HepG2 (cell line): Measurements from ENCODE around the gene ETF1. TPM values are rescaled to one million over a fixed set of nuclear protein-coding genes. Genes with fewer than 3 reads are reported as not detected.

Experiments used
- ARID2 ChIP-seq: sonication (generic); formaldehyde crosslinking; IDR thresholded peaks from 2 replicates; pipeline ENCODE4 v1.8.1; 2022; ENCODE audit warnings: mild to moderate bottlenecking, missing genetic modification reagents, borderline replicate concordance
- ARNT2 ChIP-seq: sonication (generic); formaldehyde crosslinking; IDR thresholded peaks from 2 replicates; pipeline ENCODE4 v1.8.0; 2022; ENCODE audit warnings: mild to moderate bottlenecking, low read depth, missing genetic modification reagents, moderate library complexity
- BATF2 ChIP-seq: sonication (generic); formaldehyde crosslinking; IDR thresholded peaks from 2 replicates; pipeline ENCODE4 v1.8.0; 2022; ENCODE audit warnings: mild to moderate bottlenecking, missing genetic modification reagents, moderate library complexity
- MLLT10 ChIP-seq: sonication (generic); formaldehyde crosslinking; IDR thresholded peaks from 2 replicates; pipeline ENCODE4 v1.4.0; 2020; ENCODE audit warnings: missing genetic modification reagents
- NONO ChIP-seq, 2 experiments: fragments of 450-650 bp in 1 of 2; sonication (generic) in 1 of 2; formaldehyde crosslinking in 1 of 2; IDR thresholded peaks in 1 of 2; conservative IDR thresholded peaks in 1 of 2; 2 replicates each; pipeline versions ENCODE4 v1.6.1 to v1.8.0; 2017 to 2022; ENCODE audit warnings: mild to moderate bottlenecking in 1 of 2, missing genetic modification reagents in 1 of 2, moderate library complexity in 1 of 2
- POLR2AphosphoS5 ChIP-seq: IDR thresholded peaks from 2 replicates; pipeline ENCODE4 v1.6.1; 2012; ENCODE audit warnings: low read depth, low read length
- TRAFD1 ChIP-seq: sonication (generic); formaldehyde crosslinking; IDR thresholded peaks from 2 replicates; pipeline ENCODE4 v1.5.1; 2020; ENCODE audit warnings: missing genetic modification reagents, mild to moderate bottlenecking, borderline replicate concordance
- UBTF ChIP-seq: sonication (generic); formaldehyde crosslinking; IDR thresholded peaks from 2 replicates; pipeline ENCODE4 v1.4.0; 2020; ENCODE audit warnings: mild to moderate bottlenecking, missing genetic modification reagents
- ZBTB1 ChIP-seq: sonication (generic); formaldehyde crosslinking; IDR thresholded peaks from 2 replicates; pipeline ENCODE4 v1.4.0; 2020; ENCODE audit warnings: missing genetic modification reagents, borderline replicate concordance
- ZNF142 ChIP-seq: sonication (generic); formaldehyde crosslinking; IDR thresholded peaks from 2 replicates; pipeline ENCODE4 v1.4.0; 2020; ENCODE audit warnings: missing genetic modification reagents
- ZNF180 ChIP-seq: sonication (generic); formaldehyde crosslinking; IDR thresholded peaks from 2 replicates; pipeline ENCODE4 v1.4.0; 2020; ENCODE audit warnings: low read depth, missing genetic modification reagents, borderline replicate concordance
- ZNF24 ChIP-seq: fragments of 450-650 bp; IDR thresholded peaks from 2 replicates; pipeline ENCODE4 v1.6.1; 2017; ENCODE audit warnings: antibody characterized with exemption, mild to moderate bottlenecking
- ZNF34 ChIP-seq: sonication (generic); formaldehyde crosslinking; IDR thresholded peaks from 2 replicates; pipeline ENCODE4 v1.4.0; 2020; ENCODE audit warnings: mild to moderate bottlenecking, missing genetic modification reagents, borderline replicate concordance
- ZNF382 ChIP-seq: sonication (generic); formaldehyde crosslinking; IDR thresholded peaks from 2 replicates; pipeline ENCODE4 v1.5.0; 2020; ENCODE audit warnings: missing genetic modification reagents, mild to moderate bottlenecking, borderline replicate concordance
- ZNF792 ChIP-seq: IDR thresholded peaks from 2 replicates; pipeline ENCODE4 v1.6.1; 2016
- ZNF883 ChIP-seq: sonication (generic); formaldehyde crosslinking; IDR thresholded peaks from 2 replicates; pipeline ENCODE4 v1.5.1; 2020; ENCODE audit warnings: mild to moderate bottlenecking, missing genetic modification reagents; ENCODE audit errors: not compliant biosample characterization
- polyA plus RNA-seq, 8 experiments: library from polyadenylated mRNA; depleted of rRNA in 3 of 8; stranded (reverse) in 7 of 8; unstranded in 1 of 8; fragments of >200 nt; fragmentation: Illumina TruSeq in 4 of 8; extraction: Trizol in 4 of 8; gene quantifications; 2 replicates each; pipeline versions ENCODE4 v1.2.1 to v1.2.3, GENCODE V29; 2011 to 2016; ENCODE audit warnings: low read depth in 4 of 8, missing spikeins in 1 of 8, mixed read lengths in 1 of 8; ENCODE audit not compliant: insufficient read depth in 1 of 8
- total RNA-seq, 5 experiments: library from RNA; depleted of rRNA; stranded (reverse); fragments of >200 nt; fragmentation: Illumina TruSeq; extraction: Trizol; gene quantifications; 2 replicates each; pipeline ENCODE4 v1.2.3, GENCODE V29; 2016; ENCODE audit warnings: low read depth in 1 of 5

ETF1 gene
- total and polyA plus RNA-seq, 2 of the 13 experiments (the other 11 are each of a cell fraction or from before 2014, with no cell fraction given): 52.1 to 184 TPM

GRCh38 chr5:138544181-138545134 lies 1.4 kb upstream of the ETF1 start (continued):
- no peak for TF ChIP-seq ZNF142 (CRISPR knock-in tag)
- TF ChIP-seq BATF2 (CRISPR knock-in tag): no peak
- TF ChIP-seq ZNF180 (CRISPR knock-in tag): no peak
- no peak for TF ChIP-seq POLR2AphosphoS5
- TF ChIP-seq TRAFD1 (CRISPR knock-in tag): no peak
- TF ChIP-seq ZNF792 (CRISPR knock-in tag): no peak
- TF ChIP-seq ZNF883 (CRISPR knock-in tag): no peak
- no peak for TF ChIP-seq MLLT10 (CRISPR knock-in tag)
- no peak for TF ChIP-seq ZNF34 (CRISPR knock-in tag)
- 0 out of 2 replicates have a peak, but pooled peaks have one; percentile 36 for TF ChIP-seq ARID2 (CRISPR knock-in tag)
- TF ChIP-seq ZBTB1 (CRISPR knock-in tag): no peak
- no peak for TF ChIP-seq ARNT2 (CRISPR knock-in tag)
- TF ChIP-seq ZNF382 (CRISPR knock-in tag): no peak
- TF ChIP-seq UBTF (CRISPR knock-in tag): peak; percentile 18; the same call in 1 of the 2 replicates
- no peak for TF ChIP-seq ZNF24
- TF ChIP-seq NONO (IDR thresholded peaks at IDR 0.05): no peak
- TF ChIP-seq NONO (CRISPR knock-in tag; conservative IDR thresholded peaks at IDR 0.05): no peak
